Measurements from ENCODE around the gene ALOX5AP. TPM values are rescaled to one million over a fixed set of nuclear protein-coding genes. Genes with fewer than 3 reads are reported as not detected.

ALOX5AP gene
- total RNA-seq, 1 experiment from 2014 or later: 1.5 TPM

DNA sequence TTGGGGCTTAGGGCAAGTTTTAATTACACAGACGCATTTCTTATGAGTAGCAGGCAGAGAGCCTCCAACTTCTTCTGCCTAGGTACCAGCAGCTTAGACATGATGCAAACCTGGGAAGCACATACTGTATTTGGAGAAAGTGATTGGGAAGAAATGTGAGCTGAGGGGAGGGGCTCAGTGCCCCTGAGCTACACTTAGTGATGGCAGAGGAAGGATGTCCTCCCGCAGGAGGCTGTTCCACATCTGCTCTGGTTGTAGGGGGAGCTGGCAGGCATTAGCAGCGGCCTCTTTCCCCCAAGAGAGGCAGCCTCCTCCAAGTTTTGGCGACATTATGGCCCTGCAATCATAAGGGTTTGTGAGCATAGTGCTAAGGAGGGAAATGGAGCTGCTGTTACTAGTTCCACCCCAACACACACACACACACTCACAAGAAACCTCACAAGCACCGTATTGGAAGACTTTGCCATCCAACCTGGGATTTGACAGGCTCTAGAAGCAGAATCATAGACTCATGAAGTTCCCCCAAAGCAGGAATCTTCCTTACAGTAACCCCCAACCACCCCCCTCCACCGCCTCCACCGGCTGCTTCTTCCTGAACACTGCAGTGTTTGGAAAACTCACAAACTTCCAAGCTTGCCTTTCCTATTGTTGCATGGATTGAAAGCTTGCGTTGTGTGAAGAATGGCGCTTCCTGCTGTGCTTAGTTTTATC is 3.3 kb downstream of the ALOX5AP start:
- H3K9me3 Mint-ChIP-seq (ENCODE audit: unreplicated experiment): no peaks in the 10 kb centered on the region
- DNase-seq (ENCODE audit: unreplicated experiment): no peak
- H3K27ac Mint-ChIP-seq (ENCODE audit: low read depth, unreplicated experiment): no peak overlapping the region
- POLR2A ChIA-PET: interaction anchor here (0.7 to 2.0 kb wide), 3 partner anchors 21 to 122 kb away, joined by 3 to 8 read pairs (median 7); no protein-coding TSS in a partner anchor
- intact Hi-C loops (cut with micrococcal nuclease): no loop called here
- CTCF ChIA-PET: interaction anchor here (0.6 to 1.8 kb wide), 3 partner anchors 48 to 57 kb away, joined by 3 to 6 read pairs (median 3); no protein-coding TSS in a partner anchor
- TF ChIP-seq, protein P1, sequence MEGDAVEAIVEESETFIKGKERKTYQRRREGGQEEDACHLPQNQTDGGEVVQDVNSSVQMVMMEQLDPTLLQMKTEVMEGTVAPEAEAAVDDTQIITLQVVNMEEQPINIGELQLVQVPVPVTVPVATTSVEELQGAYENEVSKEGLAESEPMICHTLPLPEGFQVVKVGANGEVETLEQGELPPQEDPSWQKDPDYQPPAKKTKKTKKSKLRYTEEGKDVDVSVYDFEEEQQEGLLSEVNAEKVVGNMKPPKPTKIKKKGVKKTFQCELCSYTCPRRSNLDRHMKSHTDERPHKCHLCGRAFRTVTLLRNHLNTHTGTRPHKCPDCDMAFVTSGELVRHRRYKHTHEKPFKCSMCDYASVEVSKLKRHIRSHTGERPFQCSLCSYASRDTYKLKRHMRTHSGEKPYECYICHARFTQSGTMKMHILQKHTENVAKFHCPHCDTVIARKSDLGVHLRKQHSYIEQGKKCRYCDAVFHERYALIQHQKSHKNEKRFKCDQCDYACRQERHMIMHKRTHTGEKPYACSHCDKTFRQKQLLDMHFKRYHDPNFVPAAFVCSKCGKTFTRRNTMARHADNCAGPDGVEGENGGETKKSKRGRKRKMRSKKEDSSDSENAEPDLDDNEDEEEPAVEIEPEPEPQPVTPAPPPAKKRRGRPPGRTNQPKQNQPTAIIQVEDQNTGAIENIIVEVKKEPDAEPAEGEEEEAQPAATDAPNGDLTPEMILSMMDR (IDR thresholded peaks at IDR 0.05; ENCODE audit: unreplicated experiment): no peak
- no peaks in the 10 kb centered on the region for H3K27me3 Mint-ChIP-seq (ENCODE audit: insufficient read depth, unreplicated experiment)
- no peaks in the 10 kb centered on the region for H3K36me3 Mint-ChIP-seq (ENCODE audit: insufficient read depth, unreplicated experiment)
- peaks cover 34% of the 10 kb centered on the region for H3K4me1 Mint-ChIP-seq (ENCODE audit: insufficient read depth, unreplicated experiment)
- H3K4me3 Mint-ChIP-seq (ENCODE audit: unreplicated experiment): no peak overlapping the region
- no TSS peak for BruUV-seq (replicated peaks)

DNA sequence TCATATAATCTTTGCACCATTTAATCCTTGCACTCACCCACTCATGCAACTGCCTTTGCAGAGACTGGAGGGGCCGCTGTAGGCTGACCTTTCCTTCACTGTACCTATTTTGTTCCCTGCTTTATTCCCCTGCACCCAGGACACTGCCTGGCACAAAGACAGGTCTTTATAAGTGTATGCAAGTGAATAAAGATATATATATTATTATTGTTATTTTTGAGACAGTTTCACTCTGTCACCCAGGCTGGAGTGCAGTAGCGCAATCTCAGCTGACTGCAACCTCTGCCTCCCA is 3.8 kb downstream of the ALOX5AP start:
- H3K36me3 Mint-ChIP-seq (ENCODE audit: insufficient read depth, unreplicated experiment): no peaks in the 10 kb centered on the region
- no peaks in the 10 kb centered on the region for H3K27me3 Mint-ChIP-seq (ENCODE audit: insufficient read depth, unreplicated experiment)
- intact Hi-C loops (cut with micrococcal nuclease): no loop called here
- TF ChIP-seq, protein P1 (IDR thresholded peaks at IDR 0.05; ENCODE audit: unreplicated experiment): no peak
- no peak overlapping the region for H3K27ac Mint-ChIP-seq (ENCODE audit: low read depth, unreplicated experiment)
- CTCF ChIA-PET: interaction anchor here (1.2 to 1.8 kb wide), 2 partner anchors 48 to 56 kb away, joined by 3 to 6 read pairs; no protein-coding TSS in a partner anchor
- H3K4me1 Mint-ChIP-seq (ENCODE audit: insufficient read depth, unreplicated experiment): peaks cover 37% of the 10 kb centered on the region
- no peak overlapping the region for H3K4me3 Mint-ChIP-seq (ENCODE audit: unreplicated experiment)
- no peaks in the 10 kb centered on the region for H3K9me3 Mint-ChIP-seq (ENCODE audit: unreplicated experiment)
- POLR2A ChIA-PET: interaction anchor here (0.6 to 2.0 kb wide), 5 partner anchors 7 to 123 kb away, joined by 3 to 8 read pairs (median 4); no protein-coding TSS in a partner anchor
- DNase-seq (ENCODE audit: unreplicated experiment): no peak
- BruUV-seq (replicated peaks): no TSS peak

DNA sequence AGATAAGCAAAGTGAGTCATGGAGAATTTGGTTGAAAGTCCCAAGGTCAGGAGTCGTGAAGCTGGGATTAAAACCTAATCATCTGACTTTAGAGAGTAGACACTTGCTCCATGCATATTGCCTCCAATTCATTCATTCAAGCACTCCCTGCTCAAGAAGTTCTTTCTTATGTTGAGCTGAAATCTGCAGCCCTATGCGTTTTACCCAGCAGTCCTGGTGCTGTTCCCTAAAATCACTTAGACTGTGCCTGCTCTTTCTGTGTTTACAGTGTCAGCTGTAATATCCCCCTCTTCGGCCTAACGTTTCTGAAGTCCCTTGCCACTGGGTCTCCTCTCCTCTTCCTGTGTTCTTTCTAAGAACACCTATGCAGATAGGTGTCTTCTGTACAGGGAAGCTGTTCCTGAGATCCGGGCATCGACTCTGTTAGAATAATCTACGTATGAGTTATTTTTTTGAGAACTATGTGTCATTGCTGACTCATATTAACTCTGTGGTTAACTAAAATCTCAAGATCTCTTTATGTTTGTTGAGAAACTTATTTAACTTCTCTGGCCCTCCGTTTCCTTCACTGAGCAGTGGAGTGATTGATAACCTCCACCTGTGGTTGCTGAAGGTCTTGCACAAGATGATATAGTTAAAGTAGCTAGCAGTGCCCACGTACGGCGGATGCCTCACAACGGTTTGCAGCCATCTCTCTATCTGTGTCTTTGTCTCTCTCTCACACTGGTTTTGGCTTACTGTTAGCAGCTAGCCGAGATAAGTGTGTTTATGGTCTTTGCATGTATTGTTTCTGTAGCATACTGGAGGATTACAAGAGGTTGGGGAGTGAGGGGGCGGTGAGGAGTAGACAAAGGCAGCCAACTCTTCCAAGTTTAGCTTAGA is 4.7 kb downstream of the ALOX5AP start:
- Mint-ChIP-seq H3K4me3 (ENCODE audit: unreplicated experiment) (peak overlapping the region; percentile 23), H3K9me3 (ENCODE audit: unreplicated experiment) (no peaks in the 10 kb centered on the region), H3K4me1 (ENCODE audit: insufficient read depth, unreplicated experiment) (peaks cover 34% of the 10 kb centered on the region), H3K27ac (ENCODE audit: low read depth, unreplicated experiment) (peak overlapping the region; percentile 68), H3K36me3 (ENCODE audit: insufficient read depth, unreplicated experiment) (no peaks in the 10 kb centered on the region), H3K27me3 (ENCODE audit: insufficient read depth, unreplicated experiment) (no peaks in the 10 kb centered on the region)
- peak; percentile 78 for DNase-seq (ENCODE audit: unreplicated experiment)
- CTCF ChIA-PET: interaction anchor here (0.6 to 1.8 kb wide), 7 partner anchors 15 to 125 kb away, joined by 3 to 6 read pairs (median 3); no protein-coding TSS in a partner anchor
- no TSS peak for BruUV-seq (replicated peaks)
- POLR2A ChIA-PET: interaction anchor here (0.6 to 2.0 kb wide), 9 partner anchors 8 to 123 kb away, joined by 3 to 8 read pairs (median 4); partner anchors contain the start of gene USPL1
- TF ChIP-seq, protein P1 (IDR thresholded peaks at IDR 0.05; ENCODE audit: unreplicated experiment): no peak
- intact Hi-C loops (cut with micrococcal nuclease): loop anchor here (5.0 kb wide), 4 partner anchors 48 to 123 kb away; partner anchors contain the start of gene USPL1

DNA sequence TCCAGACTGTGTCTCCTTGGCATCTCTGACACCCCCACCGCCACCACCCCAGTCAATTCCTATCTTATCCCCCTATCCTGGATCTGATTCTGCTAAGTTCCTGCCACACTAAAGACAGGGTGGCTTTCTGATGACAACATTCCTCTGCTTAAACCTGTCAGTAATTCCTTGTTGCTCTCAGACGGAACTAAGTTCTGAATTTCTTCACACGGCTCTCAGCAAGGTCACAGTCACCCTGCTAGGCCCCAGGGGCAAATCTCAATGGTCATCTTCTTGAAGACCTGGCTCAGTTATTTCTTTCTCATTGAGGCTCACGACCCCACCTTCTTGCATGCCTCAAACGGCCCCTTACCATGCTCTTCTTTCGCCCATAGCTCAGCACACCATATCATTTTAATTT is 7.6 kb downstream of the ALOX5AP start:
- BruUV-seq (replicated peaks): no TSS peak
- Mint-ChIP-seq H3K9me3 (ENCODE audit: unreplicated experiment) (no peaks in the 10 kb centered on the region), H3K27ac (ENCODE audit: low read depth, unreplicated experiment) (peak overlapping the region; percentile 73), H3K4me1 (ENCODE audit: insufficient read depth, unreplicated experiment) (peaks cover 39% of the 10 kb centered on the region), H3K36me3 (ENCODE audit: insufficient read depth, unreplicated experiment) (no peaks in the 10 kb centered on the region), H3K27me3 (ENCODE audit: insufficient read depth, unreplicated experiment) (no peaks in the 10 kb centered on the region), H3K4me3 (ENCODE audit: unreplicated experiment) (no peak overlapping the region)
- TF ChIP-seq, protein P1 (IDR thresholded peaks at IDR 0.05; ENCODE audit: unreplicated experiment): no peak
- no peak for DNase-seq (ENCODE audit: unreplicated experiment)
- CTCF ChIA-PET: interaction anchor here (1.0 kb wide), 1 partner anchor 50 kb away, joined by 6 read pairs; no protein-coding TSS in a partner anchor
- POLR2A ChIA-PET: interaction anchor here (0.5 to 1.7 kb wide), 6 partner anchors 50 to 436 kb away, joined by 3 to 16 read pairs (median 6); partner anchors contain the start of genes KATNAL1 and USPL1
- intact Hi-C loops (cut with micrococcal nuclease): loop anchor here (5.0 kb wide), 4 partner anchors 49 to 126 kb away; partner anchors contain the start of gene USPL1

Data from MCF 10A (cell line).